H54 (cell line): ENCODE data around the gene FBXO46.
"Not testable (repeated sequence)": the region's sequence is repeated elsewhere in the genome, so short reads cannot be mapped to it uniquely, and the experiment has no call there.

Experiments used
- DNase-seq: peaks from one replicate; pipeline ENCODE4 v3.0.0; 2011; ENCODE audit warnings: low spot score, mixed read lengths; ENCODE audit not compliant: insufficient read length
- FAIRE-seq: peaks from 3 replicates; lab custom pipeline; 2011; peaks lifted over from hg19 to GRCh38; lab: Jason Lieb, UNC
- POLR2A ChIP-seq: IDR thresholded peaks from 2 replicates; pipeline ENCODE4 v1.6.1; 2011; ENCODE audit warnings: low read depth, mild to moderate bottlenecking, low read length

The FBXO46 gene

DNA sequence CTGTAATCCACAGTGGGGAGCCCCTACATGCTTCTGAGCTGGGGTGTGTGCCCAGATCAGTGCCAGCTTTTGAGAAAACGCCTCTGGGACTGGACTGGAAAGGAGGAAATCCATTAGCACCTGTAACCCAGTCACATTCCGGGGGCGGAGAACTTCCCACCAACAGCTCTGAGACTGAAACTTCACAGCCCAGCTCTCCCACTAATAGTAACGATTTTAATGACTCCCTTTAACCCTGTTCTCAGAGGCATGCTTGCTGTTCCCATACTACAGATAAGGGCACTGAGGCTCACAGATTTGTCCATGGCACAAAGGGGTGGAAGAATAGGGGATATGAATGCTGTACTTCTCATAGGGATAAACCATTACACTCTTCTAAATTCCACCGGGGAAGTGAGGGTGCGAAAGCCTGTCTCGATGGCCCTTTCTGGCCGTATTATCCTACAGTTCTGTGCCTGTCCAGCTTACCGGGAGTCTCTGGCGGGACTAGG lies 851 bp downstream of the FBXO46 start:
- FAIRE-seq: no peak
- no peak for DNase-seq

DNA sequence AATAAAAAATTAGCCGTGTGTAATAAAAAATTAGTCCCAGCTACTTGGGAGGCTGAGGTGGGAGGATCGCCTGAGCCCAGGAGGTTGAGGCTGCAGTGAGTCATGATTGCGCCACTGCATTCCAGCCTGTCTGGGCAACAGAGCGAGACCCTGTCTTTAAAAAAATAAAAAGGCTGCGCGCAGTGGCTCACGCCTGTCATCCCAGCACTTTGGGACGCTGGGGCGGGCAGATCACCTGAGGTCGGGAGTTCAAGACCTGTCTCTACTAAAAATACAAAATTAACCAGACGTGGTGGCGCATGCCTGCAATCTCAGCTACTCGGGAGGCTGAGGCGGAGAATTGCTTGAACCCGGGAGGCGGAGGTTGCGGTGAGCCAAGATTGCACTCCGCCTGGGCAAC lies 2.0 kb downstream of the FBXO46 start:
- FAIRE-seq, DNase-seq: not testable (repeated sequence)

More for the DNA sequence above, 851 bp downstream of the FBXO46 start:
- TF ChIP-seq POLR2A: no peak

GRCh38 chr19:45720065-45720464 lies 10.6 kb downstream of the FBXO46 start:
- DNase-seq, FAIRE-seq: not testable (repeated sequence)

DNA sequence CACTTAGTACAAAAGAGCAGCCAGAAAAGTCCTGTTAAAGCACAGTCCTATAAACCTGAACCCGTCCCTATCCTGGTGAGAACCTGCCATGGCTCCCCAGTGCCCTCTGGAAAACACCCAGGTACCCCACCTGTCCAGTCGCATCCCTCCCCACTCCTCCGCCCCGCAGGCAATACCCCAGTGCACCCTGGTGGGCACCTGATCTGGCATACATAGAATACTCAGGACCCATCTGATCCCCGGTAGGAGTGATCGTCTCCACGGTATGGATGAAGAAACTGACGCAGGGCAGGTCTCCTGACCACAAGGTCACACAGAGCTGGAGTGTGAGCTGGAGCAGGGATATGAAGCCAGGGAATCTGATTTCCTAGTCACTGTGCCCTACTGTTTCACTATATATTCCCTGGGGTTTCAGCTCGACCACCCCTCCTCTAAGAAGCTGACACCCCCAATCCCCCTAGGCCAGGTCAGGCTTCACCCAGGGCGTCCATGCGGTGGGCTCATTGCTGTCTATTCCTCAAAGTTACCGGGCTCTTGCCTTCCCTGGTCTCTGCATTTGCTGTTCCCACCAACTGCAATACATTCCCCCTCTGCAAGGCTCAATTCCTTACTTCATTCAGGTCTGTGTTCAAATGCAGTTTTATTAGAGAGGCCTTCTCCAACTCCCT lies 12.6 kb downstream of the FBXO46 start:
- FAIRE-seq: no peak
- TF ChIP-seq POLR2A: no peak
- no peak for DNase-seq

- peak; percentile 76 for DNase-seq
- peak; percentile 91 for FAIRE-seq
- 0 out of 2 replicates have a peak, but pooled peaks have one; percentile 14 for TF ChIP-seq POLR2A
These were observed 13.3 kb downstream of the FBXO46 start for GRCh38 chr19:45717131-45717982.

DNA sequence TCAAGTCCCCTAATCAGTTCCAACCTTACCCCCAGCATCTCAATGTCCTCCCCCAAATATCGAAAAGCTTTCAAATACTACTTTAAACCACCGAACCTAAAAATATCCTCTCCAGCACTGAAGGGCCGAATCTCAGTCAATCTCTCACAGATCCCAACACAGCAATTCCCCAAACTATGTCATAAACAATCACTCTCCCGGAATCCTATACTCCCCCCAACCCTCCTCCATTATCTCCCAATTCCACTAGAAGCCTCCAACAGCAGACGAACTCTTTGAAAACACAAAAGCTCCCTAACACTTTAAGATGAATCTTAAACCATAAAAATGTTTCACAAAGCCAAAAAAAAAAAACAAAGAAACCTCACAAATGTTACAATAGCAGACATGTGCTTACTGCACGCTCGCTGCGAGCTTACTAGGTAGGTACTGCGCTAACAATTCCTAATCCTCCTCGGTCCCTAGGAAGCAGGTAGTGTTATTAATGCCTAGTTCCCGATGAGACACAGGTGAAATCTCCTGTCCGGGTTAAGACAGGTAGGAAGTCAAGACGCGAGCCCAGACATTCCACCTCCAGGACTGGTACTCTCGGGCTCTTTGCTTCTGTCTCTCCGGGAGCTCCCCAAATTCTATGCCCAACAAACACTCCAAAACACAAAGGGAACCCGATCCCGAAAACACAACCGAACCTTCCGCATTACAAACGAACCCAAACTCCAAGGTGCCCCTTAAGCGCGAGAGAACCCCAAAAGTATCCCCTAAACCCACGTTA lies 14.2 kb downstream of the FBXO46 start:
- TF ChIP-seq POLR2A: no peak
- FAIRE-seq: no peak
- no peak for DNase-seq

- DNase-seq (no peak), FAIRE-seq (no peak)
- TF ChIP-seq POLR2A: no peak
These were observed 15.6 kb downstream of the FBXO46 start for GRCh38 chr19:45715139-45715538.

GRCh38 chr19:45713141-45713540 lies 17.6 kb downstream of the FBXO46 start:
- no peak for TF ChIP-seq POLR2A
- FAIRE-seq: no peak
- DNase-seq: no peak

- no peak for DNase-seq
- no peak for TF ChIP-seq POLR2A
- FAIRE-seq: no peak
These were observed 18.0 kb downstream of the FBXO46 start for GRCh38 chr19:45712699-45713067.

GRCh38 chr19:45711851-45712698 lies 18.6 kb downstream of the FBXO46 start:
- FAIRE-seq: no peak
- TF ChIP-seq POLR2A: no peak

DNA sequence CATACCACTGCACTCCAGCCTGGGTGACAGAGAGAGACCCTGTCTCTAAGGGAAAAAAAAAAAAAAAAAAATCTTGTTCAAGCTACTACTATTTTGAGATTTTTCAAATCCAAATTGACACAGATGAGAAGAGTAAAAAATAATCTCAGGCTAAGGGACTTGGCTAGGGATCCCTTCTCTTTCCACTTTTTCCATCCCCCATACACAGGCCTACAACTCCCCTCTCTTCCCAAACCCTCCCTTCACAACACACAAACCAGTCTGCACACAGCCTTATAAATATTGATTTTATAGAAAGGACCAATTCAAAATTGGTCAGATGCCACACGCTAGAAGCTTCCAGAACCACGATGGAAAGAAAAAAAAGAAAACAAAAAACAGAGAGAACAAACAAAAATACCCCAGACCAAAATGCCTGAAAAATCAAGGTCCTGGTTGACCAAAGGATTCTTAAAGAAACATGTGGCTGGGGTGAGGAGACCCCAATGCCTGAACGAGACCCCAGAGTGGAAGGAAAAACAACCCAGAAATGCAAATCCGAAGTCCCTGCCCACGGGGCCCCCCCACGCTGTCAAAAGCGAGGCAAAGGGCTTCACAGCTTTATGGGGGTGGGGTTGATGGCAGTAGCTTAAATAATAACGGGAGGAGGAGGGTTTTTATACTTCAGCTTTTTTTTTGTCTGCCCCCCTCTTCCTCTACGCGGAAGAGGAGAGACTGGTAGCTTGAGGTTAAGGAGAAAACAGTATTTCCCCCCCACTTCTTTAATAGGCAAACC lies 20.2 kb downstream of the FBXO46 start:
- FAIRE-seq: no peak
- DNase-seq: no peak
- no peak for TF ChIP-seq POLR2A

More at GRCh38 chr19:45711851-45712698, 18.6 kb downstream of the FBXO46 start:
- no peak for DNase-seq

DNA sequence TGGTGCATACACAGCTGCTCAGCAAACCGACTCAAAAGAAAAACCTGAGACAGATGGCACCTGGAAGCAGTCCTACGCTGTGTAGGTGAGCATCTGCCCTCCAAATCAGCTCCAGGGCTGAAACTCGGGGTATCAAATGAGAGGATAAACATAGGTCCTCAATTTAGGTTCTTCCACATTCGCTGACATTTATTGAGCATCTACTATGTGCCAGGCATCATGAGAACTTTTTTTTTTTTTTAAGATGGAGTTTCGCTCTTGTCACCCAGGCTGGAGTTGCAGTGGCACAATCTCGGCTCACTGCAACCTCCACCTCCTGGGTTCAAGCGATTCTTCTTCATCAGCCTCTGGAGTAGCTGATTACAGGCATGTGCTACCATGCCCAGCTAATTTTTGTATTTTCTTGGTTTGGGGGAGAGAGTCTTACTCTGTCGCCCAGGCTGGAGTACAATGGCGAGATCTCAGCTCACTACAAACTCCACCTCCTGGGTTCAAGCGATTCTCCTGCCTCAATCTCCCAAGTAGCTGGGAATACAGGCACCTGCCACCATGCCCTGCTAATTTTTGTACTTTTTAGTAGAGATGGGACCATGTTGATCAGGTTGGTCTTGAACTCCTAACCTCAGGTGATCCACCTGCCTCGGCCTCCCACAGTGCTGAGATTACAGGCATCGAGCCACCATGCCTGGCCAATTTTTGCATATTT lies 24.8 kb downstream of the FBXO46 start:
- TF ChIP-seq POLR2A: no peak
- no peak for FAIRE-seq
- no peak for DNase-seq
